Natural killer cell (primary cell): Measurements from ENCODE around the gene ZNF106. TPM values are rescaled to one million over a fixed set of nuclear protein-coding genes. Genes with fewer than 3 reads are reported as not detected.
A peak's percentile ranks its signal among the peaks of the same experiment; 100 is the strongest.

Experiments used
- ATAC-seq, 3 donors: fragments of 150-1000 bp in 2 of 3; fragments of 200-7000 bp in 1 of 3; cut with Tn5 transposase; 1 replicate in 1 of 3; 2 replicates in 2 of 3; pipeline ENCODE4 v1.10.0; 2021; ENCODE audit warnings: mild to moderate bottlenecking in 2 of 3, moderate library complexity in 2 of 3
- DNase-seq, 2 donors: peaks; one replicate each; pipeline versions ENCODE4 v3.0.0 to v3.0.0-alpha.2; 2013 to 2021; ENCODE audit warnings: mixed read lengths in 1 of 2
- H3K27ac ChIP-seq: one replicate; pipeline ENCODE4 v1.5.1; 2013; ENCODE audit warnings: mild to moderate bottlenecking, low read length
- H3K27me3 ChIP-seq: one replicate; pipeline ENCODE4 v1.6.1; 2013; ENCODE audit warnings: low read length; ENCODE audit not compliant: control insufficient read depth, insufficient read depth
- H3K36me3 ChIP-seq: one replicate; pipeline ENCODE4 v1.6.1; 2013; ENCODE audit warnings: low read length; ENCODE audit not compliant: control insufficient read depth, insufficient read depth
- H3K4me1 ChIP-seq: one replicate; pipeline ENCODE4 v1.6.1; 2013; ENCODE audit warnings: low read length; ENCODE audit not compliant: control insufficient read depth, insufficient read depth
- H3K4me3 ChIP-seq: one replicate; pipeline ENCODE4 v1.5.1; 2013; ENCODE audit warnings: low read length
- H3K9me3 ChIP-seq: one replicate; pipeline ENCODE4 v1.6.1; 2013; ENCODE audit warnings: low read length; ENCODE audit not compliant: control insufficient read depth, insufficient read depth
- H3K27ac Mint-ChIP-seq, 2 donors: one replicate each; pipeline ENCODE4 v1.8.0; 2022; ENCODE audit warnings: mild to moderate bottlenecking in 2 of 2, mixed read lengths in 2 of 2, moderate library complexity in 1 of 2
- H3K27me3 Mint-ChIP-seq, 2 donors: one replicate each; pipeline ENCODE4 v1.8.0; 2022; ENCODE audit warnings: low read depth in 2 of 2, mixed read lengths in 2 of 2
- H3K36me3 Mint-ChIP-seq: one replicate; pipeline ENCODE4 v1.8.0; 2022; ENCODE audit warnings: mixed read lengths
- H3K4me1 Mint-ChIP-seq, 2 donors: one replicate each; pipeline ENCODE4 v1.8.0; 2022; ENCODE audit warnings: mixed read lengths in 2 of 2
- H3K4me3 Mint-ChIP-seq: one replicate; pipeline ENCODE4 v1.8.0; 2022; ENCODE audit warnings: mild to moderate bottlenecking, moderate library complexity, mixed read lengths
- H3K9me3 Mint-ChIP-seq, 2 donors: one replicate each; pipeline ENCODE4 v1.8.0; 2022; ENCODE audit warnings: mixed read lengths in 2 of 2
- whole genome bisulfite sequencing: methylation state at CpG from one replicate; pipeline ENCODE4 v1.1.7; 2013; ENCODE audit warnings: missing lambda C conversion rate; ENCODE audit not compliant: insufficient coverage; 5-methylcytosine and 5-hydroxymethylcytosine counted together
- intact Hi-C: fragments of 100-400 bp; cut with micrococcal nuclease; formaldehyde crosslinking; loops from one replicate; pipeline ENCODE4 v1.14.2; 2022
- total RNA-seq, 4 donors: library from RNA; stranded (reverse); fragments of 120-200 nt in 1 of 4; gene quantifications; one replicate each; pipeline versions ENCODE4 v1.2.3 to v1.2.4, GENCODE V29; 2013 to 2022
- TF ChIP-seq, protein P1 (sequence below): fragments of 200-600 bp; IDR thresholded peaks from one replicate; pipeline ENCODE4 v1.8.0; 2022; ENCODE audit warnings: antibody characterized with exemption

The ZNF106 gene
- total RNA-seq, 3 donors from 2014 or later (not counting 1 experiment from before 2014, with no cell fraction given): 39.6 to 53.1 (median 52.2) TPM

GRCh38 chr15:42385206-42385979 is 105.5 kb downstream of the ZNF106 start:
- Mint-ChIP-seq H3K27ac (no peak overlapping the region), H3K9me3 (no peaks in the 10 kb centered on the region), H3K4me1 (peaks cover 7 to 13% of the 10 kb centered on the region in 2 donors), H3K27me3 (no peaks in the 10 kb centered on the region), H3K36me3 (no peaks in the 10 kb centered on the region), H3K4me3 (no peak overlapping the region)
- intact Hi-C loops: no loop called here
- DNase-seq: peak in 1 of 2 donors; percentile 23
- H3K4me1 ChIP-seq: no peaks in the 10 kb centered on the region
- H3K27me3 ChIP-seq: no peaks in the 10 kb centered on the region
- no peak overlapping the region for H3K27ac ChIP-seq
- 68% methylated on average over 5 of the region's 5 CpGs for WGBS
- no peaks in the 10 kb centered on the region for H3K9me3 ChIP-seq
- H3K4me3 ChIP-seq: no peak overlapping the region
- ATAC-seq: peak in 1 of 3 donors; percentile 47
- H3K36me3 ChIP-seq: no peaks in the 10 kb centered on the region
- TF ChIP-seq, protein P1, sequence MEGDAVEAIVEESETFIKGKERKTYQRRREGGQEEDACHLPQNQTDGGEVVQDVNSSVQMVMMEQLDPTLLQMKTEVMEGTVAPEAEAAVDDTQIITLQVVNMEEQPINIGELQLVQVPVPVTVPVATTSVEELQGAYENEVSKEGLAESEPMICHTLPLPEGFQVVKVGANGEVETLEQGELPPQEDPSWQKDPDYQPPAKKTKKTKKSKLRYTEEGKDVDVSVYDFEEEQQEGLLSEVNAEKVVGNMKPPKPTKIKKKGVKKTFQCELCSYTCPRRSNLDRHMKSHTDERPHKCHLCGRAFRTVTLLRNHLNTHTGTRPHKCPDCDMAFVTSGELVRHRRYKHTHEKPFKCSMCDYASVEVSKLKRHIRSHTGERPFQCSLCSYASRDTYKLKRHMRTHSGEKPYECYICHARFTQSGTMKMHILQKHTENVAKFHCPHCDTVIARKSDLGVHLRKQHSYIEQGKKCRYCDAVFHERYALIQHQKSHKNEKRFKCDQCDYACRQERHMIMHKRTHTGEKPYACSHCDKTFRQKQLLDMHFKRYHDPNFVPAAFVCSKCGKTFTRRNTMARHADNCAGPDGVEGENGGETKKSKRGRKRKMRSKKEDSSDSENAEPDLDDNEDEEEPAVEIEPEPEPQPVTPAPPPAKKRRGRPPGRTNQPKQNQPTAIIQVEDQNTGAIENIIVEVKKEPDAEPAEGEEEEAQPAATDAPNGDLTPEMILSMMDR: no peak

DNA sequence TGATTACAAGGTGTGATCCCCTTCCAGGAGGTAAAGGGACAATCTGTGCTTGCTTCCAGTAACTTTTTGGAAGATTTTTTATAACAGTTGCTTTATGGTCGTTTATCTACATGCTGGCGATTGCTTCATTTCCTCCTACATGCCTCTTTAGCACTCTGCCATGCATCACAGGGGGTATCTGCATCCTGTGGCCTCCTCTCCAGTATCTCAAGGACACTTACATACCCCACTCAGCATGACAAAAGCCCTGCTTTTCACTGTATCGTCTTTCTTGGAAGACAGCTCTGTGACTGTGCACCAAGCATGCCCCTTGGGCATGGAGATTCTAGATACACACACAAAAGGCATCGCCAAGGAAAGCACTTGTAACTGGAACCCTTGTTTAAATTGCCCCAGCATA is 106.3 kb downstream of the ZNF106 start:
- ATAC-seq (no peak), DNase-seq (no peak)
- TF ChIP-seq, protein P1: no peak
- Histone ChIP-seq H3K27ac (no peak overlapping the region), H3K9me3 (no peaks in the 10 kb centered on the region), H3K27me3 (no peaks in the 10 kb centered on the region), H3K36me3 (no peaks in the 10 kb centered on the region), H3K4me1 (no peaks in the 10 kb centered on the region), H3K4me3 (no peak overlapping the region)
- Mint-ChIP-seq H3K4me1 (peaks cover 7 to 13% of the 10 kb centered on the region in 2 donors), H3K27me3 (no peaks in the 10 kb centered on the region), H3K27ac (no peak overlapping the region), H3K4me3 (no peak overlapping the region), H3K36me3 (no peaks in the 10 kb centered on the region), H3K9me3 (no peaks in the 10 kb centered on the region)
- intact Hi-C loops: no loop called here
- WGBS: 67% methylated on average over 4 of the region's 4 CpGs

DNA sequence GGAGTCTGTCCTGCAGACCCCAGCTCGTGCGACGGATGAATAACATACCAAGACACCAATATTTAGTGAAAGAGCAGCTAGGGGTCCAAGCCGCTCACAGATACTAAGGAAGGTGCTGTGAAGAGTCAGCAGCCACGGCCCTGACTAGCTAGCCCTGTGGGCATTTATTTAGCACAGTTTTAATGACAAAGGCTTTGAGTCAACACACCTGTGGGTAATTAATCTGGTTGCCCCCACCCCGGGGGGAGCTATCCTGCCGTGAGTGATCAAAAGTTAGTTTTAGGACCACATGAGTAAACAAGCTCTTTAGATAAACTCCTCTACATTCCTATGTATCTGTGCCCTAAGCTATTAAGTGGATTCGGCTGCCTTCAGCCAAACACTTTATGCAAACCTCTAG is 112.9 kb downstream of the ZNF106 start:
- Mint-ChIP-seq H3K9me3 (no peaks in the 10 kb centered on the region), H3K36me3 (no peaks in the 10 kb centered on the region), H3K4me3 (no peak overlapping the region), H3K27me3 (no peaks in the 10 kb centered on the region), H3K4me1 (peaks cover 8 to 11% of the 10 kb centered on the region in 2 donors), H3K27ac (no peak overlapping the region)
- no peak overlapping the region for H3K27ac ChIP-seq
- no peak overlapping the region for H3K4me3 ChIP-seq
- TF ChIP-seq, protein P1: no peak
- H3K4me1 ChIP-seq: no peaks in the 10 kb centered on the region
- ATAC-seq: no peak
- no peak for DNase-seq
- intact Hi-C loops: no loop called here
- H3K9me3 ChIP-seq: no peaks in the 10 kb centered on the region
- no peaks in the 10 kb centered on the region for H3K36me3 ChIP-seq
- WGBS: 94% methylated on average over 4 of the region's 8 CpGs
- H3K27me3 ChIP-seq: no peaks in the 10 kb centered on the region
